NCI-H774 (cell line): ENCODE results near the gene PDPR.
"Not testable (repeated sequence)": the region's sequence is repeated elsewhere in the genome, so short reads cannot be mapped to it uniquely, and the experiment has no call there.

Experiments used
- DNase-seq: peaks from one replicate; lab custom pipeline; 2025; lab: John Stamatoyannopoulos, UW

PDPR gene

GRCh38 chr16:70128844-70129243, 14.7 kb downstream of the PDPR start:
- DNase-seq = not testable (repeated sequence)

GRCh38 chr16:70135796-70136195, 21.7 kb downstream of the PDPR start:
- not testable (repeated sequence) for DNase-seq

- DNase-seq = not testable (repeated sequence)
These were observed 22.5 kb downstream of the PDPR start for GRCh38 chr16:70136595-70136994.

GRCh38 chr16:70142739-70143138, 28.6 kb downstream of the PDPR start:
- not testable (repeated sequence) for DNase-seq

- DNase-seq = not testable (repeated sequence)
These were observed 29.2 kb downstream of the PDPR start for GRCh38 chr16:70143231-70143895.

- DNase-seq = not testable (repeated sequence)
These were observed 33.7 kb downstream of the PDPR start for GRCh38 chr16:70147853-70148252.

GRCh38 chr16:70148453-70148852, 34.3 kb downstream of the PDPR start:
- not testable (repeated sequence) for DNase-seq

GRCh38 chr16:70149296-70149695, 35.2 kb downstream of the PDPR start:
- DNase-seq = not testable (repeated sequence)

- no peak for DNase-seq
These were observed 37.3 kb downstream of the PDPR start for GRCh38 chr16:70151391-70151790.

GRCh38 chr16:70151941-70152509, 37.9 kb downstream of the PDPR start:
- no peak for DNase-seq

- DNase-seq = no peak
These were observed 38.6 kb downstream of the PDPR start for GRCh38 chr16:70152578-70153302.

GRCh38 chr16:70154736-70155135, 40.6 kb downstream of the PDPR start:
- not testable (repeated sequence) for DNase-seq

GRCh38 chr16:70156207-70156978, 42.3 kb downstream of the PDPR start:
- DNase-seq = no peak

- no peak for DNase-seq
These were observed 43.0 kb downstream of the PDPR start for GRCh38 chr16:70157105-70157476.

GRCh38 chr16:70157477-70158260, 43.5 kb downstream of the PDPR start:
- no peak for DNase-seq

- no peak for DNase-seq
These were observed 44.3 kb downstream of the PDPR start for GRCh38 chr16:70158261-70158939.

GRCh38 chr16:70159355-70160348, 45.5 kb downstream of the PDPR start:
- DNase-seq = no peak

- DNase-seq = no peak
These were observed 46.3 kb downstream of the PDPR start for GRCh38 chr16:70160388-70160787.

GRCh38 chr16:70160821-70161220, 46.7 kb downstream of the PDPR start:
- no peak for DNase-seq

- no peak for DNase-seq
These were observed 47.2 kb downstream of the PDPR start for GRCh38 chr16:70161350-70161749.
